ENCODE results near the gene TAS1R3. TPM values are rescaled to one million over a fixed set of nuclear protein-coding genes. Genes with fewer than 3 reads are reported as not detected.

The TAS1R3 gene
- total RNA-seq, 1 donor from 2014 or later: 1.1 TPM

- Mint-ChIP-seq H3K4me3 (ENCODE audit: low read depth) (no peak overlapping the region), H3K27ac (no peak overlapping the region), H3K36me3 (ENCODE audit: insufficient read depth) (peaks cover 2% of the 10 kb centered on the region), H3K9me3 (ENCODE audit: low read depth) (no peaks in the 10 kb centered on the region), H3K27me3 (no peaks in the 10 kb centered on the region), H3K4me1 (ENCODE audit: low read depth) (peaks cover 9% of the 10 kb centered on the region)
- TF ChIP-seq, protein P1, sequence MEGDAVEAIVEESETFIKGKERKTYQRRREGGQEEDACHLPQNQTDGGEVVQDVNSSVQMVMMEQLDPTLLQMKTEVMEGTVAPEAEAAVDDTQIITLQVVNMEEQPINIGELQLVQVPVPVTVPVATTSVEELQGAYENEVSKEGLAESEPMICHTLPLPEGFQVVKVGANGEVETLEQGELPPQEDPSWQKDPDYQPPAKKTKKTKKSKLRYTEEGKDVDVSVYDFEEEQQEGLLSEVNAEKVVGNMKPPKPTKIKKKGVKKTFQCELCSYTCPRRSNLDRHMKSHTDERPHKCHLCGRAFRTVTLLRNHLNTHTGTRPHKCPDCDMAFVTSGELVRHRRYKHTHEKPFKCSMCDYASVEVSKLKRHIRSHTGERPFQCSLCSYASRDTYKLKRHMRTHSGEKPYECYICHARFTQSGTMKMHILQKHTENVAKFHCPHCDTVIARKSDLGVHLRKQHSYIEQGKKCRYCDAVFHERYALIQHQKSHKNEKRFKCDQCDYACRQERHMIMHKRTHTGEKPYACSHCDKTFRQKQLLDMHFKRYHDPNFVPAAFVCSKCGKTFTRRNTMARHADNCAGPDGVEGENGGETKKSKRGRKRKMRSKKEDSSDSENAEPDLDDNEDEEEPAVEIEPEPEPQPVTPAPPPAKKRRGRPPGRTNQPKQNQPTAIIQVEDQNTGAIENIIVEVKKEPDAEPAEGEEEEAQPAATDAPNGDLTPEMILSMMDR (IDR thresholded peaks at IDR 0.05; ENCODE audit: unreplicated experiment): no peak
- DNase-seq (ENCODE audit: low spot score, unreplicated experiment): no peak
Observed at GRCh38 chr1:1311107-1312104, 19.7 kb upstream of the TAS1R3 start.

DNA sequence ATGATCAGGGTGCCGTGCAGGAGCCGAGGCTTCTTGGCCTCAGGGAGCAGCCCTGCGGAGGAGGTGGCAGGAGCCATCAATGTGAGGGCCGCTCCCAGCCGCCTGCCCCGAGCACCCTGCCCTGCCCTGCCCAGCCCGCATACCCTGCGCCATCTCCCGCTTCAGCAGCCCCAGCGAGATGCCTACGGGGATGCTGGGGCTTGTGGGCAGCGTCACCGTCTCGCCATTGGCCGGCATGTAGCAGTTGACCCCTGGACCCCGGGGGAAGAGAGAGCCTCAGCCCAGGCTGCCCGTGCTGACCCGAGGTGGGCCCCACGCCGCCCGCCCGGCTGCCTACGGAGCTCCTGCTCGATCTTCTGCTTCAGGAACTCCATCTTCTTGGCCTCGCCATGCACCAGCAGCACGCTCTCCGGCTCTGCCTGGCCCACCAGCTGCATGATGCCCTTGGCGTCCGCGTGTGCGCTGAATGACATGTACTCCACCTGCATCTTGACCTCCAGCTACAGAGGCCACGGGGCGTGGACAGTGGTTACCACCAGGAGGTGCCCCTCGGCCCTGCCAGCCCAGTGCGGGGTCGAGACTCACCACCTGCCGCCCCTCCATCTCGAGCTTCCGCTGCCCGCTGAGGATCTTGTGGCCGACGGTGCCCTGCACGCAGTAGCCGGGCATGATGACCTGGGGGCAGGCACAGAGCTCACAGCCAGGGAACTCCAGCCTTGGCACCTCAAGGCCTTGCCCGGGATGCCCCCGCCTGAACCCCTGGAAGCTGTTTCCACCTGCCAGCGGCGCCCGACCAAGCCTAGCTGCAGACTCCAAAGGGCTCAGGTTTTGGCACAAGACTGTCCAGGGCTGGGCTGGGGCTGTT lies 18.4 kb upstream of the TAS1R3 start:
- Mint-ChIP-seq H3K27ac (no peak overlapping the region), H3K4me1 (ENCODE audit: low read depth) (peaks cover 1% of the 10 kb centered on the region), H3K9me3 (ENCODE audit: low read depth) (no peaks in the 10 kb centered on the region), H3K27me3 (no peaks in the 10 kb centered on the region), H3K36me3 (ENCODE audit: insufficient read depth) (peaks cover 2% of the 10 kb centered on the region), H3K4me3 (ENCODE audit: low read depth) (no peak overlapping the region)
- DNase-seq (ENCODE audit: low spot score, unreplicated experiment): no peak
- TF ChIP-seq, protein P1 (IDR thresholded peaks at IDR 0.05; ENCODE audit: unreplicated experiment): no peak

- TF ChIP-seq, protein P1 (IDR thresholded peaks at IDR 0.05; ENCODE audit: unreplicated experiment): no peak
- no peaks in the 10 kb centered on the region for H3K9me3 Mint-ChIP-seq (ENCODE audit: low read depth)
- peaks cover 1% of the 10 kb centered on the region for H3K4me1 Mint-ChIP-seq (ENCODE audit: low read depth)
- H3K27ac Mint-ChIP-seq: peak overlapping the region; percentile 62
- H3K4me3 Mint-ChIP-seq (ENCODE audit: low read depth): no peak overlapping the region
- peaks cover 2% of the 10 kb centered on the region for H3K36me3 Mint-ChIP-seq (ENCODE audit: insufficient read depth)
- H3K27me3 Mint-ChIP-seq: no peaks in the 10 kb centered on the region
- no peak for DNase-seq (ENCODE audit: low spot score, unreplicated experiment)
Observed at GRCh38 chr1:1313500-1314236, 17.4 kb upstream of the TAS1R3 start.

- Mint-ChIP-seq H3K36me3 (ENCODE audit: insufficient read depth) (peaks cover 3% of the 10 kb centered on the region), H3K4me1 (ENCODE audit: low read depth) (peaks cover 1% of the 10 kb centered on the region), H3K27me3 (no peaks in the 10 kb centered on the region), H3K27ac (no peak overlapping the region), H3K9me3 (ENCODE audit: low read depth) (no peaks in the 10 kb centered on the region), H3K4me3 (ENCODE audit: low read depth) (no peak overlapping the region)
- TF ChIP-seq, protein P1 (IDR thresholded peaks at IDR 0.05; ENCODE audit: unreplicated experiment): no peak
- no peak for DNase-seq (ENCODE audit: low spot score, unreplicated experiment)
Observed at GRCh38 chr1:1314237-1314586, 16.9 kb upstream of the TAS1R3 start.
